Myometrial cell (primary cell): ENCODE results near the gene OR8H3. TPM values are rescaled to one million over a fixed set of nuclear protein-coding genes. Genes with fewer than 3 reads are reported as not detected.

Experiments
- total RNA-seq: library from RNA; depleted of rRNA; stranded (reverse); fragments of >200 nt; gene quantifications from 2 replicates; pipeline ENCODE4 v1.2.3, GENCODE V29; 2015

The OR8H3 gene
- not detected in 2 replicates for total RNA-seq

DNA sequence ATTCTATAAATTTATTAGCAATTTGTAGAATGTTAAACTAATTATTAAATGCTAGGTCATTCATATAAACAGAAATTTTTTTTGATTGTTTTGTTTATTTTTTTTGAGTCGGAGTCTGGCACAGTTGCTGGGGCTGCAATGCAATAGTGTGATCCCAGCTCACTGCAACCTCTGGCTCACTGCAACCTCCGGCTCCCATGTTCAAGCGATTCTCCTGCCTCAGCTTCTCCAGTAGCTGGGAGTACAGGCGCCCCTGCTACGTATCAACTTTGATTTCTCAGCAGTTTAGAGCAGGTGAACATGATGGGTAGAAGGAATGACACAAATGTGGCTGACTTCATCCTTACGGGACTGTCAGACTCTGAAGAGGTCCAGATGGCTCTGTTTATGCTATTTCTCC, at the start of gene OR8H3:
TSS of gene OR8H3 (plus strand) at position 301 of the 400 bp plus-strand sequence. CDS start at position 301, 0 bp downstream.

GRCh38 chr11:56093008-56093407, 29.2 kb upstream of the OR8H3 start, which contains the start of gene OR8I2:
Gene OR8I2, plus strand, starts transcription at chr11:56093308. Its CDS starts 0 bp downstream, at chr11:56093308.

GRCh38 chr11:56103210-56103737, 18.9 kb upstream of the OR8H3 start, which contains the start of gene OR8H2:
Gene OR8H2, plus strand, starts transcription at chr11:56103687. Its CDS starts 1,356 bp downstream, at chr11:56105043.

GRCh38 chr11:56140151-56140661, 18.0 kb downstream of the OR8H3 start, which contains the start of gene OR8J3:
Gene OR8J3, minus strand, starts transcription at chr11:56140201. Its CDS starts 2,483 bp downstream, at chr11:56137718.

DNA sequence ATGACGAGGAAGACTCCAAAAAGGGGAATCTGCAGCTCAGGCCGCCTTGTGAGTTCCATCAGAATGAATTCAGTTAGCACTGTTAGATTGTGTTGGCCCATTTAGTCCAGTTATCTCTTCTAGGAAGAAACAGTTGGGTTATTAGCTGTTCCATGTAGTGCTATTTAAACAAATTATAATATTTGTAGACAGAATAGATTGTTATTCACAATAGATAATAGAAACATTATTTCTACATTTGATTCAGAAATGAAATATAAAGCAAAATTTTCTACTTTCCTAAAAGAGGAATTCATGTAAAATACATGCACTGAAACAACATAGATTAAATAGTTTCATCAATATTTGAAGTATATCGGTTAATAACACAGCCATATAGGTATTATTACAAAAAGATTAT, 38.0 kb downstream of the OR8H3 start, which contains the start of gene OR8K5:
TSS of gene OR8K5 (minus strand) at position 101 of the 400 bp plus-strand sequence. CDS start at position 101, 0 bp downstream.

Other genes starting within 250 kb of the OR8H3 start
- not detected in 2 replicates for gene TRIM51, start 239.1 kb upstream of the OR8H3 start, total RNA-seq
- not detected in 2 replicates for gene OR5W2, start 207.8 kb upstream of the OR8H3 start, total RNA-seq
- gene OR5I1, start 186.0 kb upstream of the OR8H3 start, total RNA-seq, result not detected in 2 replicates
- gene OR10AG1, start 152.4 kb upstream of the OR8H3 start, total RNA-seq, result not detected in 2 replicates
- gene OR5F1, start 127.7 kb upstream of the OR8H3 start, total RNA-seq, result not detected in 2 replicates
- not detected in 2 replicates for gene OR5AS1, start 94.7 kb upstream of the OR8H3 start, total RNA-seq
- not detected in 2 replicates for gene OR8I2, start 29.1 kb upstream of the OR8H3 start, total RNA-seq
- gene OR8H2, start 18.7 kb upstream of the OR8H3 start, total RNA-seq, result not detected in 2 replicates
- gene OR8J3, start 17.8 kb downstream of the OR8H3 start, total RNA-seq, result not detected in 2 replicates
- gene OR8K5, start 37.9 kb downstream of the OR8H3 start, total RNA-seq, result not detected in 2 replicates
- gene OR5J2, start 54.2 kb downstream of the OR8H3 start, total RNA-seq, result not detected in 2 replicates
- not detected in 2 replicates for gene OR5T2, start 111.9 kb downstream of the OR8H3 start, total RNA-seq
- not detected in 2 replicates for gene OR5T3, start 129.9 kb downstream of the OR8H3 start, total RNA-seq
- gene OR5T1, start 151.8 kb downstream of the OR8H3 start, total RNA-seq, result not detected in 2 replicates
- gene OR8H1, start 169.9 kb downstream of the OR8H3 start, total RNA-seq, result not detected in 2 replicates
- gene OR8K3, start 192.8 kb downstream of the OR8H3 start, total RNA-seq, result not detected in 2 replicates
- gene OR8K1, start 223.7 kb downstream of the OR8H3 start, total RNA-seq, result not detected in 2 replicates
- gene OR8J1, start 231.9 kb downstream of the OR8H3 start, total RNA-seq, result not detected in 2 replicates